ENCODE measurements around the gene POLR3E.

The POLR3E gene

DNA sequence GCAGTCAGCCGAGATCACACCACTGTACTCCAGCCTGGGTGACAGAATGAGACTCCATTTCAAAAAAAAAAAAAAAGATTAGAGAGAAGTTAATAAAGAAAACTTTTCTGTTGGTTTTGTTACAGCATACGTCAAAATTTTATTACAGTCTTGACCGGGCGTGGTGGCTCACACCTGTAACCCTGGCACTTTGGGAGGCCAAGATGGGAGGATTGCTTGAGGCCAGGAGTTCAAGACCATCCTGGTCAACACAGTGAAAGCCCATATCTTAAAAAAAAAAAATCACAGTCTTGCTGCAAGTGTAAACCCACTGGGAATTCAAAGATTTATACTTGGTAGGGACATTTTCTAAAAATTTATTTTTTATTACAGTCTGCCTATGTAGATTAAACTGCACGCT is 6.2 kb upstream of the POLR3E start:
- H3K4me1 ChIP-seq (ENCODE audit: control extremely low read depth in 1 of 4, control insufficient read depth in 4 of 4, insufficient read depth in 4 of 4, low read length in 3 of 4): peaks cover 0 to 4% (median 3%) of the 10 kb centered on the region in 4 experiments
- H3K27me3 ChIP-seq (replicated peaks in 2 of 5; ENCODE audit: control insufficient read depth in 4 of 5, insufficient read depth in 5 of 5, low read length in 4 of 5): no peaks in the 10 kb centered on the region
- no CpG with 5 or more reads among the region's 5 CpGs for WGBS (ENCODE audit: insufficient coverage)
- ChIA-PET POLR2A (no interaction called here), CTCF (no interaction called here)
- H3K36me3 ChIP-seq (ENCODE audit: control insufficient read depth in 4 of 4, insufficient read depth in 4 of 4, low read length in 3 of 4): peaks cover 0 to 5% (median under 1%) of the 10 kb centered on the region in 4 experiments
- DNase-seq: no peak
- no peak overlapping the region for H3K27ac ChIP-seq (ENCODE audit: insufficient read depth in 1 of 2, low read depth in 1 of 2, low read length in 2 of 2, poor library complexity in 1 of 2, severe bottlenecking in 2 of 2)
- H3K9me3 ChIP-seq (ENCODE audit: control extremely low read depth in 1 of 5, control insufficient read depth in 4 of 5, insufficient read depth in 2 of 5, low read depth in 1 of 5, low read length in 4 of 5): no peaks in the 10 kb centered on the region
- no peak overlapping the region for H3K4me3 ChIP-seq (ENCODE audit: control insufficient read depth in 1 of 7, extremely low read depth in 1 of 7, insufficient read depth in 4 of 7, low read depth in 2 of 7, low read length in 6 of 7)

DNA sequence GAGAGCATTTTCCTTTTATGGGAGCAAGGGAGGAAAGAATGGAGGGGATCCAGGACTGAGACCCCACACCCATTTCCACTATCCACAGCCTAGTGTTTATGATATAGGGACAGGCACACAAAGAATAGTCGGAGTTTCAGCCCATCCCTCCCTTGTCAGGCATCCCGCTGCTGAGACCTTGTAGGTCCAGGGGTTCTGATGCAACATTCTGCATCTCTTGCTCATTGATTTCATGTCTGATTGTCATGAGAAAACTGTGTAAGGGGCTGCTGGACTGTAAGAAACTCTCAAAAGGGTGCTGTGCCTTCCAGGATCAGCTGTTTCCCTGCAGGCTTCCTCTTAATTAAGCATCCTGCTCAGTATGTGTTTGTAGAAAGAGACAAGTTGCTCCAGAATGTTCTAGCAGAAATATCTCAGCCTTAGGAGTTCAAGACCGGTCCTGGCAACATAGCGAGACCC is 5.3 kb upstream of the POLR3E start:
- CTCF ChIA-PET: no interaction called here
- 94% methylated on average over 4 of the region's 4 CpGs for WGBS (ENCODE audit: insufficient coverage)
- POLR2A ChIA-PET: no interaction called here
- DNase-seq: no peak
- Histone ChIP-seq H3K4me1 (ENCODE audit: control extremely low read depth in 1 of 4, control insufficient read depth in 4 of 4, insufficient read depth in 4 of 4, low read length in 3 of 4) (peaks cover 0 to 9% (median 8%) of the 10 kb centered on the region in 4 experiments), H3K9me3 (ENCODE audit: control extremely low read depth in 1 of 5, control insufficient read depth in 4 of 5, insufficient read depth in 2 of 5, low read depth in 1 of 5, low read length in 4 of 5) (no peaks in the 10 kb centered on the region), H3K4me3 (ENCODE audit: control insufficient read depth in 1 of 7, extremely low read depth in 1 of 7, insufficient read depth in 4 of 7, low read depth in 2 of 7, low read length in 6 of 7) (no peak overlapping the region), H3K27me3 (replicated peaks in 2 of 5; ENCODE audit: control insufficient read depth in 4 of 5, insufficient read depth in 5 of 5, low read length in 4 of 5) (no peaks in the 10 kb centered on the region), H3K36me3 (ENCODE audit: control insufficient read depth in 4 of 4, insufficient read depth in 4 of 4, low read length in 3 of 4) (no peaks in the 10 kb centered on the region), H3K27ac (ENCODE audit: insufficient read depth in 1 of 2, low read depth in 1 of 2, low read length in 2 of 2, poor library complexity in 1 of 2, severe bottlenecking in 2 of 2) (no peak overlapping the region)

DNA sequence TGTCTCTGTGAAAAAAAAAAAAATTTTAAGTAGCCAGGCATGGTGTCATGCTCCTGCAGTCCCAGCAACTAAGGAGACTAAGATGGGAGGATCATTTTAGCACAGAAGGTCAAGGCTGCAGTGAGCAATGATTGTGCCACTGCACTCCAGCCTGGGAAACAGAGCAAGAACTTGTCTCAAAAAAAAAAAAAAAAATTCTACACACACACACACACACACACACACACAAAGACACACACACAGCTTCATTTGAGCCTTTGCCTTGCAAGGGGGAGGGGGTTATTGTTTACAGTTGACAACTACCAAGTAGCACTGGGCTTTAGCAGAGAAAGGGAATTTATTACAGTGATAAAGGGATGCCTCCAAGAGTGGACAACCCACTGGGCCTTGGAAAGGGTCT is 4.9 kb upstream of the POLR3E start:
- ChIA-PET POLR2A (no interaction called here), CTCF (no interaction called here)
- Histone ChIP-seq H3K27me3 (replicated peaks in 2 of 5; ENCODE audit: control insufficient read depth in 4 of 5, insufficient read depth in 5 of 5, low read length in 4 of 5) (no peaks in the 10 kb centered on the region), H3K27ac (ENCODE audit: insufficient read depth in 1 of 2, low read depth in 1 of 2, low read length in 2 of 2, poor library complexity in 1 of 2, severe bottlenecking in 2 of 2) (no peak overlapping the region), H3K9me3 (ENCODE audit: control extremely low read depth in 1 of 5, control insufficient read depth in 4 of 5, insufficient read depth in 2 of 5, low read depth in 1 of 5, low read length in 4 of 5) (no peaks in the 10 kb centered on the region), H3K4me1 (ENCODE audit: control extremely low read depth in 1 of 4, control insufficient read depth in 4 of 4, insufficient read depth in 4 of 4, low read length in 3 of 4) (peaks cover 0 to 9% (median 8%) of the 10 kb centered on the region in 4 experiments), H3K36me3 (ENCODE audit: control insufficient read depth in 4 of 4, insufficient read depth in 4 of 4, low read length in 3 of 4) (no peaks in the 10 kb centered on the region), H3K4me3 (ENCODE audit: control insufficient read depth in 1 of 7, extremely low read depth in 1 of 7, insufficient read depth in 4 of 7, low read depth in 2 of 7, low read length in 6 of 7) (no peak overlapping the region)
- peak in 1 of 3 donors; percentile 12 for DNase-seq

DNA sequence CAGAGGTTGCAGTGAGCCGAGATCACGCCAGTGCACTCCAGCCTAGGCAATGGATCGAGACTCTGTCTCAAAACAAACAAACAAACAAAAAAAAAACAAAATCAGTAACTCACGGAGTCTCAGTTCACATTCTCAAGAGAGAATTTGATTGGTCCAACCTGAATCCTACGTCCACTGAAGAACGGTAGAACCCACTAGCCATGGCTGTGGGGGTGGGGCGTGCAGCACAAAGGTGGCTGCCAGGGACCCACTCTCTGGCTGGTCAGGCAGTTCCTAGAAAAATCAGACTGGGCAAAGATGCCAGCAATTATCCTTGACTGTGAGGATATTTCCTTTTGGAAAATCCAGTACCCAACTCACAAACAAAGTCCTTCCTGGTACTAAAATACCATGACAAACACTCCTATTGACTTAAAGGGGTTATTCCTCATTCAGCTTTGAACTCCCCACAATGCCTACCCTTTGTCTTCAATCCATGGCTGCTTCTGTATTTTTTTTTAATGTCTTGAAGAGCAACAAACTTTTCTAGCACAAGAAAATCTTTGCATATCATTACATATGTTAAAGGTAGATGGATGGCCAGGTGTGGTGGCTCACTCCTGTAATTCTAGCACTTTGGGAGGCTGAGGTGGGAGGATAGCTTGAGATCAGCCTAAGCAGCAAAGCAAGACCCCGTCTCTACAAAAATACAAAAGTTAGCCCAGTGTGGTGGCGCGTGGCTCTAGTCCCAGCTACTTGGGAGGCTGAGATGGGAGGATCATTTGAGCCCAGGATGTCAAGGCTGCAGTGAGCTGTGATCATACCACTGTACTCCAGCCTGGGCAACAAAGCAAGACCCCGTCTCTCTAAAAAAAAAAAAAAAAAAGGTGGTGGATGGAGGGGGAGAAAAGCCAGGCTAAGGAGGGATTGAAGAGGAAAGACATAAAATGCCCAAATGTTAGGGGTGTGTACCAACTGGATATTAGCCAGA is 3.8 kb upstream of the POLR3E start:
- H3K9me3 ChIP-seq (ENCODE audit: control extremely low read depth in 1 of 5, control insufficient read depth in 4 of 5, insufficient read depth in 2 of 5, low read depth in 1 of 5, low read length in 4 of 5): no peaks in the 10 kb centered on the region
- no peaks in the 10 kb centered on the region for H3K36me3 ChIP-seq (ENCODE audit: control insufficient read depth in 4 of 4, insufficient read depth in 4 of 4, low read length in 3 of 4)
- POLR2A ChIA-PET: no interaction called here
- H3K4me3 ChIP-seq (ENCODE audit: control insufficient read depth in 1 of 7, extremely low read depth in 1 of 7, insufficient read depth in 4 of 7, low read depth in 2 of 7, low read length in 6 of 7): no peak overlapping the region
- no peak for DNase-seq
- no peaks in the 10 kb centered on the region for H3K27me3 ChIP-seq (replicated peaks in 2 of 5; ENCODE audit: control insufficient read depth in 4 of 5, insufficient read depth in 5 of 5, low read length in 4 of 5)
- WGBS (ENCODE audit: insufficient coverage): 97% methylated on average over 6 of the region's 11 CpGs
- CTCF ChIA-PET: no interaction called here
- H3K4me1 ChIP-seq (ENCODE audit: control extremely low read depth in 1 of 4, control insufficient read depth in 4 of 4, insufficient read depth in 4 of 4, low read length in 3 of 4): peaks cover 0 to 17% (median 13%) of the 10 kb centered on the region in 4 experiments
- H3K27ac ChIP-seq (ENCODE audit: insufficient read depth in 1 of 2, low read depth in 1 of 2, low read length in 2 of 2, poor library complexity in 1 of 2, severe bottlenecking in 2 of 2): no peak overlapping the region

DNA sequence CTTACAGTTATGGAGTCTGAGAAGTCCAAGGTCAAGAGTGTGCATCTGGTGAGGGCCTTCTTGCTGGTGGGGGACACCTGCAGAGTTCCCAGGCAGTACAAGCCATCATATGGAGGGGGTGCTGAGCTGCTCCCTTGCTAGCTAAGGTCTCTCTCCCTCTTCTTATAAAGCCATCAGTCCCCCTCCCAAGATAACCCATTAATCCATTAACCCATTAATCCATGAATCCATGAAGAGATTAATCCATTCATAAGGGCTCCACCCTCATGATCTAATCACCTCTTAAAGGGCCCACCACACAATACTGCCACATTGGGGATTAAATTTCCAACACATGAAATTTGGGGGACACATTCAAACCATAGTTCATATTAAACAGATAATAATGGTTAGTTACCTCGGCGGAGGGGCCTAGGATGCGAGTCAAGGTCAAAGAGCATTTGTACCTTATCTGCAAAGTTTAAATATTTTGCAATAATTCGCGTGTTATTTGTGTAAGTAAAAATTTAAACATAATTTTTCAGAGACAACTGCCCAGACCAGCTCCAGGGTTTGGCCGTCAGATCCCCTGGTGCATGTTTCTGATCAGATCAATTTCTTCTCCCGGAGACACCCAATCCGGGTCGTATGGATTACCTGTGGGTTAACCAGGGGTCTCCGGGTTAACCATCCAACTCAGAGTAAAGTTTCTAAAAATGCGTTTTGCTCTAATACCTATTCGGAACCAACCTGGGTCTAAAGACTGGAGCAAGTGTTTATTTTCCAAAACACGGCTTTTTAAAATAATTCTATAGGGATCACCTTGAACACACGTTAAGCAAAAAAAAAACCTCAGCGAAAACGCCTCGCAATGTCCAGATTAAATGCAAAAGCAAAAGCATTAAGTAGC is 740 bp upstream of the POLR3E start:
- ChIA-PET POLR2A (interaction anchor here (1.0 kb wide), 2 partner anchors 105 to 107 kb away, joined by 3 to 5 read pairs; no protein-coding TSS in a partner anchor), CTCF (interaction anchor here (0.6 to 3.3 kb wide), 20 partner anchors 8 to 219 kb away, joined by 3 to 14 read pairs (median 3); no protein-coding TSS in a partner anchor)
- under 1% methylated on average over 14 of the region's 17 CpGs for WGBS (ENCODE audit: insufficient coverage)
- H3K27ac ChIP-seq (ENCODE audit: insufficient read depth in 1 of 2, low read depth in 1 of 2, low read length in 2 of 2, poor library complexity in 1 of 2, severe bottlenecking in 2 of 2): peak overlapping the region in 1 of 2 experiments; percentile 76
- peak; percentile 10 to 33 (median 11) for DNase-seq
- H3K27me3 ChIP-seq (replicated peaks in 2 of 5; ENCODE audit: control insufficient read depth in 4 of 5, insufficient read depth in 5 of 5, low read length in 4 of 5): no peaks in the 10 kb centered on the region
- no peaks in the 10 kb centered on the region for H3K9me3 ChIP-seq (ENCODE audit: control extremely low read depth in 1 of 5, control insufficient read depth in 4 of 5, insufficient read depth in 2 of 5, low read depth in 1 of 5, low read length in 4 of 5)
- H3K36me3 ChIP-seq (ENCODE audit: control insufficient read depth in 4 of 4, insufficient read depth in 4 of 4, low read length in 3 of 4): peaks cover 0 to 13% (median under 1%) of the 10 kb centered on the region in 4 experiments
- H3K4me1 ChIP-seq (ENCODE audit: control extremely low read depth in 1 of 4, control insufficient read depth in 4 of 4, insufficient read depth in 4 of 4, low read length in 3 of 4): peaks cover 0 to 28% (median 19%) of the 10 kb centered on the region in 4 experiments
- H3K4me3 ChIP-seq (ENCODE audit: control insufficient read depth in 1 of 7, extremely low read depth in 1 of 7, insufficient read depth in 4 of 7, low read depth in 2 of 7, low read length in 6 of 7): peak overlapping the region in 6 of 7 experiments; percentile 83 to 99 (median 95)

DNA sequence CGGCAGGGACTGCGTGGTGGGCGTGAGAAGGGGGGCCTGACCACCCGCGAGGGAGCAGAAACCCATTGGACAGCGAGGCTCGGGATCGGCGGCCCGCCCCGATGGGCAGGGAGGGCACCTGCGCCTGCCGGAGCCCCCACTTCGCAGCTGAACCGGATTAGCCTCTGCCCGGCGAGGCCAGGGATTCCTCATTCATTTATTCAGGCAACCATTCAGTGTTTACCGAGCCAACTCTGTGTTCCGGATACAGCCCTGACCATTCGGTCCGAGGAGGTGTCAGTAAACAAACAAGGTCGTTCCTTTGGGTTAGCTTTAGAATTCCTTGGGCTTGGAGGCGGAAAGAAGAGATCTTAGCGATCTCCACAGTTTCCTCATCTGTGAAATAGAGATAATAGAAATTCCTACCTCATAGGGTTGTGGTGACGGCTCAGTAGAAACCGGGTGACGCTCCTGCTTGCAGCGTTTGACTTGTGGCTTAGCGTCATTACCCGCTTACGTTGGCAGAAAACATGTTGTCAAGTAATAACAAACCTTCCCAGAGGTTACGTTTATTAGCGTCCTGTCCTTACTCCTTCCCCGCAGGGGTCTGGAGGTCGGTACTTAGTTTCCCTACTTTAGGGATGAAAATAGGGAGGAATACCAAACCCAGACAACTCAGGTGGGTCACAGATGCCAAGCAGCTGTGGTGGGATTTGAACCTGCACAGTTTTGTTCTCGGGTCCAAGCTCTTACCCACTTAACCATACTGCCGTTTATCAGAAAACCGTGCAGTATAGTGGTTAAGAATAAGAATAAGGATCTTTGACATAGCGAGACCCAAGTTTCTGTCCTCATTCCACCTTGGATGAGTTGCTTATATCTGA is 893 bp downstream of the POLR3E start:
- POLR2A ChIA-PET: interaction anchor here (1.0 to 1.5 kb wide), 4 partner anchors 100 to 110 kb away, joined by 3 to 5 read pairs (median 4); no protein-coding TSS in a partner anchor
- H3K4me1 ChIP-seq (ENCODE audit: control extremely low read depth in 1 of 4, control insufficient read depth in 4 of 4, insufficient read depth in 4 of 4, low read length in 3 of 4): peaks cover 0 to 28% (median 17%) of the 10 kb centered on the region in 4 experiments
- H3K36me3 ChIP-seq (ENCODE audit: control insufficient read depth in 4 of 4, insufficient read depth in 4 of 4, low read length in 3 of 4): peaks cover 0 to 28% (median 13%) of the 10 kb centered on the region in 4 experiments
- CTCF ChIA-PET: interaction anchor here (1.2 to 3.3 kb wide), 9 partner anchors 10 to 220 kb away, joined by 3 to 14 read pairs (median 5); no protein-coding TSS in a partner anchor
- H3K4me3 ChIP-seq (ENCODE audit: control insufficient read depth in 1 of 7, extremely low read depth in 1 of 7, insufficient read depth in 4 of 7, low read depth in 2 of 7, low read length in 6 of 7): peak overlapping the region; percentile 84 to 98 (median 92)
- H3K27me3 ChIP-seq (replicated peaks in 2 of 5; ENCODE audit: control insufficient read depth in 4 of 5, insufficient read depth in 5 of 5, low read length in 4 of 5): no peaks in the 10 kb centered on the region
- peak; percentile 95 to 99 (median 98) for DNase-seq
- 0% methylated on average over 28 of the region's 39 CpGs for WGBS (ENCODE audit: insufficient coverage)
- H3K9me3 ChIP-seq (ENCODE audit: control extremely low read depth in 1 of 5, control insufficient read depth in 4 of 5, insufficient read depth in 2 of 5, low read depth in 1 of 5, low read length in 4 of 5): no peaks in the 10 kb centered on the region
- peak overlapping the region; percentile 92 to 97 for H3K27ac ChIP-seq (ENCODE audit: insufficient read depth in 1 of 2, low read depth in 1 of 2, low read length in 2 of 2, poor library complexity in 1 of 2, severe bottlenecking in 2 of 2)

Data from common myeloid progenitor, CD34-positive (primary cell).